Endothelial cell of hepatic sinusoid (primary cell): ENCODE results near the gene PLAU.

Experiments used
- in situ Hi-C: cut with HindIII; loops from 2 replicates; pipeline ENCODE4 v1.10.0; 2017; ENCODE audit warnings: low sequenced_read_pairs

The PLAU gene

GRCh38 chr10:73910764-73911552 lies at the start of gene PLAU:
Gene PLAU, plus strand, starts transcription at chr10:73911132. Its CDS starts 424 bp downstream, at chr10:73911556.
- in situ Hi-C loops, result no loop called here

GRCh38 chr10:73862011-73862410 lies 48.9 kb upstream of the PLAU start:
- in situ Hi-C loops, result no loop called here

- in situ Hi-C loops, result no loop called here
These were observed 47.7 kb upstream of the PLAU start for GRCh38 chr10:73863039-73863817.

GRCh38 chr10:73864229-73864628 lies 46.7 kb upstream of the PLAU start:
- in situ Hi-C loops, result no loop called here

GRCh38 chr10:73865107-73865458 lies 45.8 kb upstream of the PLAU start:
- in situ Hi-C loops, result no loop called here

- in situ Hi-C loops, result no loop called here
These were observed 45.2 kb upstream of the PLAU start for GRCh38 chr10:73865459-73866442.

GRCh38 chr10:73866621-73867020 lies 44.3 kb upstream of the PLAU start:
- in situ Hi-C loops, result no loop called here

GRCh38 chr10:73867126-73867807 lies 43.7 kb upstream of the PLAU start:
- in situ Hi-C loops, result no loop called here

- in situ Hi-C loops, result no loop called here
These were observed 42.9 kb upstream of the PLAU start for GRCh38 chr10:73867871-73868631.

- in situ Hi-C loops, result no loop called here
These were observed 42.2 kb upstream of the PLAU start for GRCh38 chr10:73868655-73869195.

GRCh38 chr10:73871295-73872189 lies 39.4 kb upstream of the PLAU start:
- in situ Hi-C loops, result no loop called here

GRCh38 chr10:73872190-73872710 lies 38.7 kb upstream of the PLAU start:
- in situ Hi-C loops, result no loop called here

GRCh38 chr10:73873142-73873837 lies 37.6 kb upstream of the PLAU start:
- in situ Hi-C loops, result no loop called here

- in situ Hi-C loops, result no loop called here
These were observed 37.1 kb upstream of the PLAU start for GRCh38 chr10:73873838-73874215.

GRCh38 chr10:73874267-73875138 lies 36.4 kb upstream of the PLAU start, which contains the start of gene CAMK2G:
Gene CAMK2G, minus strand, starts transcription at chr10:73874555. Its CDS starts 94 bp downstream, at chr10:73874461.
- in situ Hi-C loops, result loop anchor here (25.0 kb wide), 1 partner anchor 238 kb away; no protein-coding TSS in a partner anchor

- in situ Hi-C loops, result loop anchor here (25.0 kb wide), 1 partner anchor 237 kb away; no protein-coding TSS in a partner anchor
These were observed 35.8 kb upstream of the PLAU start for GRCh38 chr10:73875139-73875475.
